ENCODE data around the gene CLIC6.
A peak's percentile ranks its signal among the peaks of the same experiment; 100 is the strongest.
"Not testable (repeated sequence)": the region's sequence is repeated elsewhere in the genome, so short reads cannot be mapped to it uniquely, and the experiment has no call there.

The CLIC6 gene

GRCh38 chr21:34693192-34693810 lies 24.5 kb downstream of the CLIC6 start:
- DNase-seq: peak; percentile 3

GRCh38 chr21:34695434-34695833 lies 26.6 kb downstream of the CLIC6 start:
- DNase-seq: no peak

- no peak for DNase-seq
Measured at GRCh38 chr21:34696121-34696520, 27.3 kb downstream of the CLIC6 start.

GRCh38 chr21:34697826-34698225 lies 29.0 kb downstream of the CLIC6 start:
- DNase-seq: no peak

GRCh38 chr21:34698270-34699015 lies 29.6 kb downstream of the CLIC6 start:
- DNase-seq: no peak

GRCh38 chr21:34700605-34701004 lies 31.8 kb downstream of the CLIC6 start:
- no peak for DNase-seq

GRCh38 chr21:34701726-34702125 lies 32.9 kb downstream of the CLIC6 start:
- DNase-seq: no peak

- DNase-seq: no peak
Measured at GRCh38 chr21:34702341-34703170, 33.8 kb downstream of the CLIC6 start.

GRCh38 chr21:34703571-34703970 lies 34.8 kb downstream of the CLIC6 start:
- DNase-seq: no peak

GRCh38 chr21:34704119-34704518 lies 35.3 kb downstream of the CLIC6 start:
- no peak for DNase-seq

- no peak for DNase-seq
Measured at GRCh38 chr21:34705011-34705410, 36.2 kb downstream of the CLIC6 start.

- no peak for DNase-seq
Measured at GRCh38 chr21:34706337-34706736, 37.5 kb downstream of the CLIC6 start.

GRCh38 chr21:34707876-34708325 lies 39.1 kb downstream of the CLIC6 start:
- DNase-seq: no peak

- no peak for DNase-seq
Measured at GRCh38 chr21:34713621-34714020, 44.8 kb downstream of the CLIC6 start.

- no peak for DNase-seq
Measured at GRCh38 chr21:34715518-34715917, 46.7 kb downstream of the CLIC6 start.

GRCh38 chr21:34715985-34716596 lies 47.3 kb downstream of the CLIC6 start:
- DNase-seq: no peak

GRCh38 chr21:34718529-34718928 lies 49.7 kb downstream of the CLIC6 start:
- not testable (repeated sequence) for DNase-seq

- peak; percentile 10 for DNase-seq
Measured at GRCh38 chr21:34722684-34723300, 54.0 kb downstream of the CLIC6 start.

GRCh38 chr21:34724131-34724856 lies 55.5 kb downstream of the CLIC6 start:
- DNase-seq: no peak

GRCh38 chr21:34724857-34725195 lies 56.0 kb downstream of the CLIC6 start:
- no peak for DNase-seq

- no peak for DNase-seq
Measured at GRCh38 chr21:34726627-34727337, 58.0 kb downstream of the CLIC6 start.

- no peak for DNase-seq
Measured at GRCh38 chr21:34728479-34728878, 59.7 kb downstream of the CLIC6 start.

All from NK-92 treated with Interleukin-12 subunit alpha and Interleukin-12 subunit beta, amount 100 ng/mL, for 24 hours (cell line).